K562 (cell line): Measurements from ENCODE around the gene CCM2. TPM values are rescaled to one million over a fixed set of nuclear protein-coding genes. Genes with fewer than 3 reads are reported as not detected.

ENCODE experiments used
- ARID1B ChIP-seq: fragments of 450-650 bp; IDR thresholded peaks from 2 replicates; pipeline ENCODE4 v1.6.1; 2016; ENCODE audit warnings: antibody characterized with exemption, mild to moderate bottlenecking, inconsistent platforms
- BRD4 ChIP-seq: fragments of 200-600 bp; sonication (generic); IDR thresholded peaks from 2 replicates; pipeline ENCODE4 v1.6.1; 2017; ENCODE audit warnings: inconsistent platforms
- CBX1 ChIP-seq: sonication (generic); IDR thresholded peaks from 2 replicates; pipeline ENCODE4 v1.6.1; 2016; ENCODE audit warnings: antibody characterized with exemption, low read depth, mild to moderate bottlenecking
- CEBPG ChIP-seq, 3 experiments: fragments of 200-800 bp in 1 of 3; sonication (Bioruptor generic) in 1 of 3; sonication (generic) in 1 of 3; formaldehyde crosslinking in 1 of 3; IDR thresholded peaks in 2 of 3; conservative IDR thresholded peaks in 1 of 3; 2 replicates each; pipeline versions ENCODE4 v1.6.1 to v1.8.0; 2016 to 2022; ENCODE audit warnings: missing compliant biosample characterization in 2 of 3, missing genetic modification characterization in 2 of 3, mild to moderate bottlenecking in 1 of 3, missing genetic modification reagents in 1 of 3
- CREB1 ChIP-seq, 2 experiments: sonication (generic) in 1 of 2; formaldehyde crosslinking in 1 of 2; IDR thresholded peaks; 2 replicates each; pipeline versions ENCODE4 v1.6.1 to v1.8.0; 2012 to 2022; ENCODE audit warnings: inconsistent platforms in 1 of 2, mild to moderate bottlenecking in 1 of 2, missing genetic modification reagents in 1 of 2, moderate library complexity in 1 of 2
- DPF2 ChIP-seq: fragments of 450-650 bp; IDR thresholded peaks from 2 replicates; pipeline ENCODE4 v1.6.1; 2016
- ELF4 ChIP-seq: fragments of 450-650 bp; formaldehyde crosslinking; IDR thresholded peaks from 2 replicates; pipeline ENCODE4 v1.4.0; 2022; ENCODE audit warnings: missing genetic modification characterization
- ETV5 ChIP-seq: sonication (generic); formaldehyde crosslinking; IDR thresholded peaks from 2 replicates; pipeline ENCODE4 v1.4.0; 2020; ENCODE audit warnings: low read depth, mild to moderate bottlenecking, missing genetic modification reagents
- EWSR1 ChIP-seq: fragments of 450-650 bp; IDR thresholded peaks from 2 replicates; pipeline ENCODE4 v1.6.1; 2018; ENCODE audit warnings: borderline replicate concordance, mild to moderate bottlenecking, low read depth, moderate library complexity; ENCODE audit not compliant: partially characterized antibody
- EZH2 ChIP-seq: IDR thresholded peaks from 2 replicates; pipeline ENCODE4 v1.6.1; 2012; ENCODE audit warnings: low read depth, mild to moderate bottlenecking, inconsistent platforms, low read length, borderline replicate concordance
- FOXK2 ChIP-seq, 2 experiments: fragments of 450-650 bp; IDR thresholded peaks in 1 of 2; conservative IDR thresholded peaks in 1 of 2; 2 replicates each; pipeline ENCODE4 v1.6.1; 2016; ENCODE audit warnings: low read depth in 2 of 2, mild to moderate bottlenecking in 1 of 2
- HDAC2 ChIP-seq: fragments of 450-650 bp; IDR thresholded peaks from 2 replicates; pipeline ENCODE4 v1.6.1; 2016; ENCODE audit warnings: mild to moderate bottlenecking
- MYNN ChIP-seq, 2 experiments: sonication (generic); formaldehyde crosslinking in 1 of 2; IDR thresholded peaks; 2 replicates each; pipeline versions ENCODE4 v1.5.0 to v1.6.1; 2016 to 2020; ENCODE audit warnings: antibody characterized with exemption in 1 of 2, missing genetic modification reagents in 1 of 2
- NCOR1 ChIP-seq: fragments of 450-650 bp; IDR thresholded peaks from 2 replicates; pipeline ENCODE4 v1.6.1; 2016; ENCODE audit warnings: mild to moderate bottlenecking, moderate library complexity
- POLR2B ChIP-seq: fragments of 450-650 bp; IDR thresholded peaks from 2 replicates; pipeline ENCODE4 v1.6.1; 2018; ENCODE audit warnings: low read depth; ENCODE audit not compliant: partially characterized antibody
- PTBP1 ChIP-seq: fragments of 200-400 bp; formaldehyde crosslinking; IDR thresholded peaks from 2 replicates; pipeline ENCODE4 v1.6.1; 2017; ENCODE audit warnings: low read depth, low read length
- PYGO2 ChIP-seq: fragments of 450-650 bp; IDR thresholded peaks from 2 replicates; pipeline ENCODE4 v1.6.1; 2016; ENCODE audit warnings: mild to moderate bottlenecking, missing genetic modification characterization, moderate library complexity, missing compliant biosample characterization
- SAFB2 ChIP-seq: fragments of 200-400 bp; formaldehyde crosslinking; IDR thresholded peaks from 2 replicates; pipeline ENCODE4 v1.6.1; 2018; ENCODE audit warnings: borderline replicate concordance, low read length, low read depth, moderate library complexity; ENCODE audit not compliant: severe bottlenecking
- SMARCA4 ChIP-seq: fragments of 450-650 bp; IDR thresholded peaks from 2 replicates; pipeline ENCODE4 v1.6.1; 2016
- SRSF3 ChIP-seq: fragments of 200-400 bp; formaldehyde crosslinking; IDR thresholded peaks from 2 replicates; pipeline ENCODE4 v1.6.1; 2016; ENCODE audit warnings: mild to moderate bottlenecking, low read length, moderate library complexity; ENCODE audit not compliant: insufficient read depth
- WHSC1 ChIP-seq: IDR thresholded peaks from one replicate; pipeline ENCODE4 v1.6.1; 2012; ENCODE audit warnings: low read length, control low read depth, inconsistent platforms
- ZNF197 ChIP-seq: fragments of 200-800 bp; sonication (Bioruptor generic); IDR thresholded peaks from 2 replicates; pipeline ENCODE4 v1.6.1; 2016; ENCODE audit warnings: low read depth, missing genetic modification characterization, missing compliant biosample characterization
- ZNF274 ChIP-seq: IDR thresholded peaks from 2 replicates; pipeline ENCODE4 v1.6.1; 2011; ENCODE audit warnings: low read depth, mild to moderate bottlenecking, low read length, moderate library complexity, borderline replicate concordance
- ZNF436 ChIP-seq: fragments of 250-450, 450-650 bp; sonication (Bioruptor Pico); formaldehyde crosslinking; IDR thresholded peaks from 2 replicates; pipeline ENCODE4 v1.7.0; 2020; ENCODE audit warnings: mild to moderate bottlenecking
- polyA plus RNA-seq, 8 experiments: library from polyadenylated mRNA; depleted of rRNA in 4 of 8; stranded (reverse) in 5 of 8; unstranded in 3 of 8; fragments of >200 nt; fragmentation: Nextera tagmentation in 2 of 8; fragmentation: Illumina TruSeq in 1 of 8; extraction: Ambion mirVana in 2 of 8; extraction: Trizol in 1 of 8; gene quantifications; 2 replicates each; pipeline versions ENCODE4 v1.2.1 to v1.2.3, GENCODE V29; 2011 to 2014; ENCODE audit warnings: inconsistent platforms in 1 of 8, missing spikeins in 1 of 8
- total RNA-seq, 7 experiments: library from RNA; depleted of rRNA in 6 of 7; stranded (reverse); fragments of >200 nt in 6 of 7; fragmentation: Illumina TruSeq in 2 of 7; extraction: Trizol in 2 of 7; gene quantifications; 2 replicates each; pipeline versions ENCODE4 v1.2.1 to v1.2.3, GENCODE V29; 2011 to 2021; ENCODE audit warnings: low replicate concordance in 1 of 7
- TF ChIP-seq, protein P1 (sequence below): sonication (generic); formaldehyde crosslinking; IDR thresholded peaks from 2 replicates; pipeline ENCODE4 v1.9.0; 2022; ENCODE audit warnings: mild to moderate bottlenecking, missing genetic modification reagents
- TF ChIP-seq, protein P2 (sequence below): fragments of 450-650 bp; formaldehyde crosslinking; IDR thresholded peaks from 2 replicates; pipeline ENCODE4 v1.4.0; 2020; ENCODE audit warnings: mild to moderate bottlenecking, mixed read lengths
- TF ChIP-seq, protein P3 (sequence below), 2 experiments: fragments of 250-450 bp in 1 of 2; fragments of 450-650 bp in 1 of 2; sonication (Bioruptor Pico) in 1 of 2; IDR thresholded peaks; 2 replicates each; pipeline versions ENCODE4 v1.6.1 to v1.8.0; 2016 to 2021; ENCODE audit warnings: mild to moderate bottlenecking in 2 of 2, moderate library complexity in 2 of 2, missing compliant biosample characterization in 1 of 2, missing genetic modification characterization in 1 of 2

The CCM2 gene
- total and polyA plus RNA-seq, 9 of the 15 experiments (the other 6 are each of a cell fraction or from before 2014, with no cell fraction given), result 0.41 to 38.6 (median 25.9) TPM

DNA sequence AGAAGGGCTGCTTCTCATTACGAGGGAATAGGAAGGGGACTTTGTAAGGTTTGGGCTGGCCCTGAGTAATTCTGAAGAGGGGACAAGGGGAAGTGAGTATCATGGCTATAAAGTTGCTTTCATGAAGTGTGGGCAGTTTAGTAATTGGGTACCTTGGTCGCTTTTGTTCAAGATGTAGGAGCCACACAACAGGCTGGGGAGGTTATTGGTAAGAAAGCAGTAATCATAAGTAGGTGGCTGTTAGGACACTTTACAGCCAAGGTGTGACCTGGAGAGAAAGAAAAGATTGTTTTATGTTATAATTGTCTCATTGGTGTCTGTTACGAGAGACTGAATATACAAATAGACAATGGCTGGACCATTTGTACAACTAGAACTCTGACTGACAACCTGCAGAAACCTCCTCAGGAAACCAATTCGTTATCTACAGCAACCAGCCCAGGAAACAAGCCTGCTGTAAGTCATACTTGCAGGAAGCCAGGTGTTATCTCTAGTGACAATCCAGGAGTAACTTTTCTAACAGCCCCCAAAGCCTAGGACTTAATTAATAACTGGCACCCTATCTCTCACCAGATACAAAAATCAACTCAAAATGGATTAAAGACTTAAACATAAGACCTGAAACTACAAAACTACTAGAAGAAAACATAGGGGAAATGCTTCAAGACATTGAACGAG, 5.0 kb upstream of the CCM2 start (continued):
- TF ChIP-seq FOXK2 (conservative IDR thresholded peaks at IDR 0.05 in 1 of 2, IDR thresholded peaks at IDR 0.05 in 1 of 2; ENCODE audit: low read depth in 2 of 2) (peak; percentile 61 to 70; a peak in 2 of 4 replicates), SMARCA4 (peak; percentile 99), EZH2 (peak; percentile 37; the same call in 1 of the 2 replicates), ELF4 (CRISPR knock-in tag) (peak; percentile 73; the same call in 1 of the 2 replicates), PTBP1 (no peak), PYGO2 (tag) (peak; percentile 76), DPF2 (peak; percentile 100), POLR2B (no peak), ZNF274 (0 out of 2 replicates have a peak, but pooled peaks have one; percentile 37), ETV5 (CRISPR knock-in tag) (peak; percentile 98), NCOR1 (peak; percentile 98), CEBPG (CRISPR knock-in tag; IDR thresholded peaks at IDR 0.05) (no peak), CEBPG (tag; conservative IDR thresholded peaks at IDR 0.05 in 1 of 2, IDR thresholded peaks at IDR 0.05 in 1 of 2) (peak in 1 of 2 experiments; percentile 38; a peak in 1 of 4 replicates), BRD4 (peak; percentile 18; the same call in 1 of the 2 replicates), SAFB2 (no peak), WHSC1 (no peak), MYNN (IDR thresholded peaks at IDR 0.05) (peak; percentile 72; the same call in 1 of the 2 replicates), MYNN (CRISPR knock-in tag; IDR thresholded peaks at IDR 0.05) (no peak), SRSF3 (no peak), CBX1 (no peak), CREB1 (IDR thresholded peaks at IDR 0.05) (peak; percentile 64), CREB1 (CRISPR knock-in tag; IDR thresholded peaks at IDR 0.05) (no peak), ZNF436 (CRISPR knock-in tag) (no peak), ARID1B (peak; percentile 100), ZNF197 (CRISPR knock-in tag) (peak; percentile 84; the same call in 1 of the 2 replicates), EWSR1 (no peak), HDAC2 (peak; percentile 95)
- TF ChIP-seq, protein P1, sequence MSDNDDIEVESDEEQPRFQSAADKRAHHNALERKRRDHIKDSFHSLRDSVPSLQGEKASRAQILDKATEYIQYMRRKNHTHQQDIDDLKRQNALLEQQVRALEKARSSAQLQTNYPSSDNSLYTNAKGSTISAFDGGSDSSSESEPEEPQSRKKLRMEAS, result no peak
- TF ChIP-seq, protein P2, sequence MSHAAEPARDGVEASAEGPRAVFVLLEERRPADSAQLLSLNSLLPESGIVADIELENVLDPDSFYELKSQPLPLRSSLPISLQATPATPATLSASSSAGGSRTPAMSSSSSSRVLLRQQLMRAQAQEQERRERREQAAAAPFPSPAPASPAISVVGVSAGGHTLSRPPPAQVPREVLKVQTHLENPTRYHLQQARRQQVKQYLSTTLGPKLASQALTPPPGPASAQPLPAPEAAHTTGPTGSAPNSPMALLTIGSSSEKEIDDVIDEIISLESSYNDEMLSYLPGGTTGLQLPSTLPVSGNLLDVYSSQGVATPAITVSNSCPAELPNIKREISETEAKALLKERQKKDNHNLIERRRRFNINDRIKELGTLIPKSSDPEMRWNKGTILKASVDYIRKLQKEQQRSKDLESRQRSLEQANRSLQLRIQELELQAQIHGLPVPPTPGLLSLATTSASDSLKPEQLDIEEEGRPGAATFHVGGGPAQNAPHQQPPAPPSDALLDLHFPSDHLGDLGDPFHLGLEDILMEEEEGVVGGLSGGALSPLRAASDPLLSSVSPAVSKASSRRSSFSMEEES, result no peak
- TF ChIP-seq, protein P3, sequence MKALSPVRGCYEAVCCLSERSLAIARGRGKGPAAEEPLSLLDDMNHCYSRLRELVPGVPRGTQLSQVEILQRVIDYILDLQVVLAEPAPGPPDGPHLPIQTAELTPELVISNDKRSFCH (CRISPR knock-in tag; IDR thresholded peaks at IDR 0.05), result no peak
- TF ChIP-seq, protein P3 (tag; IDR thresholded peaks at IDR 0.05), result peak; percentile 77
